ENCODE measurements around the gene NCOA7.
"Not testable (repeated sequence)": the region's sequence is repeated elsewhere in the genome, so short reads cannot be mapped to it uniquely, and the experiment has no call there.

Gene NCOA7

GRCh38 chr6:125930765-125931418 is 140.1 kb downstream of the NCOA7 start:
- Mint-ChIP-seq H3K27ac (no peak overlapping the region), H3K27me3 (no peaks in the 10 kb centered on the region), H3K4me3 (no peak overlapping the region), H3K36me3 (ENCODE audit: low read depth) (peaks cover 47% of the 10 kb centered on the region), H3K9me3 (no peaks in the 10 kb centered on the region), H3K4me1 (ENCODE audit: low read depth) (peaks cover 20% of the 10 kb centered on the region)

GRCh38 chr6:125931733-125932450 is 141.1 kb downstream of the NCOA7 start:
- Mint-ChIP-seq H3K4me3 (no peak overlapping the region), H3K4me1 (ENCODE audit: low read depth) (peaks cover 14% of the 10 kb centered on the region), H3K27ac (peak overlapping the region; percentile 51), H3K9me3 (no peaks in the 10 kb centered on the region), H3K36me3 (ENCODE audit: low read depth) (peaks cover 40% of the 10 kb centered on the region), H3K27me3 (no peaks in the 10 kb centered on the region)

- peaks cover 14% of the 10 kb centered on the region for H3K4me1 Mint-ChIP-seq (ENCODE audit: low read depth)
- H3K27me3 Mint-ChIP-seq, result no peaks in the 10 kb centered on the region
- H3K27ac Mint-ChIP-seq, result peak overlapping the region; percentile 51
- H3K36me3 Mint-ChIP-seq (ENCODE audit: low read depth), result peaks cover 35% of the 10 kb centered on the region
- no peaks in the 10 kb centered on the region for H3K9me3 Mint-ChIP-seq
- no peak overlapping the region for H3K4me3 Mint-ChIP-seq
Observed at GRCh38 chr6:125932451-125932795, 141.7 kb downstream of the NCOA7 start.

- H3K27ac Mint-ChIP-seq, H3K9me3 Mint-ChIP-seq, H3K27me3 Mint-ChIP-seq, H3K4me3 Mint-ChIP-seq: not testable (repeated sequence)
- Mint-ChIP-seq H3K36me3 (ENCODE audit: low read depth) (peaks cover 15% of the 10 kb centered on the region), H3K4me1 (ENCODE audit: low read depth) (peaks cover 14% of the 10 kb centered on the region)
Observed at GRCh38 chr6:125935520-125935919, 144.8 kb downstream of the NCOA7 start.

GRCh38 chr6:125939026-125939425 is 148.3 kb downstream of the NCOA7 start:
- H3K4me3 Mint-ChIP-seq, result no peak overlapping the region
- H3K27me3 Mint-ChIP-seq, result peaks cover 18% of the 10 kb centered on the region
- peaks cover 6% of the 10 kb centered on the region for H3K4me1 Mint-ChIP-seq (ENCODE audit: low read depth)
- H3K36me3 Mint-ChIP-seq (ENCODE audit: low read depth), result no peaks in the 10 kb centered on the region
- H3K9me3 Mint-ChIP-seq, result no peaks in the 10 kb centered on the region
- no peak overlapping the region for H3K27ac Mint-ChIP-seq

GRCh38 chr6:125939791-125940190 is 149.0 kb downstream of the NCOA7 start:
- H3K36me3 Mint-ChIP-seq (ENCODE audit: low read depth), result no peaks in the 10 kb centered on the region
- H3K9me3 Mint-ChIP-seq, result no peaks in the 10 kb centered on the region
- H3K27ac Mint-ChIP-seq, result no peak overlapping the region
- H3K4me3 Mint-ChIP-seq, result no peak overlapping the region
- H3K27me3 Mint-ChIP-seq, result peaks cover 18% of the 10 kb centered on the region
- peaks cover 11% of the 10 kb centered on the region for H3K4me1 Mint-ChIP-seq (ENCODE audit: low read depth)

- Mint-ChIP-seq H3K9me3 (no peaks in the 10 kb centered on the region), H3K27ac (no peak overlapping the region), H3K36me3 (ENCODE audit: low read depth) (no peaks in the 10 kb centered on the region), H3K27me3 (peaks cover 18% of the 10 kb centered on the region), H3K4me1 (ENCODE audit: low read depth) (peaks cover 11% of the 10 kb centered on the region), H3K4me3 (no peak overlapping the region)
Observed at GRCh38 chr6:125940247-125941041, 149.7 kb downstream of the NCOA7 start.

GRCh38 chr6:125942672-125943527 is 152.1 kb downstream of the NCOA7 start:
- Mint-ChIP-seq H3K9me3 (no peaks in the 10 kb centered on the region), H3K27ac (no peak overlapping the region), H3K36me3 (ENCODE audit: low read depth) (no peaks in the 10 kb centered on the region), H3K27me3 (peaks cover 18% of the 10 kb centered on the region), H3K4me1 (ENCODE audit: low read depth) (peaks cover 11% of the 10 kb centered on the region), H3K4me3 (no peak overlapping the region)

GRCh38 chr6:125943528-125944433 is 153.0 kb downstream of the NCOA7 start:
- no peaks in the 10 kb centered on the region for H3K36me3 Mint-ChIP-seq (ENCODE audit: low read depth)
- H3K27me3 Mint-ChIP-seq, result peaks cover 18% of the 10 kb centered on the region
- no peak overlapping the region for H3K4me3 Mint-ChIP-seq
- no peaks in the 10 kb centered on the region for H3K9me3 Mint-ChIP-seq
- peaks cover 11% of the 10 kb centered on the region for H3K4me1 Mint-ChIP-seq (ENCODE audit: low read depth)
- no peak overlapping the region for H3K27ac Mint-ChIP-seq

GRCh38 chr6:125944434-125944816 is 153.7 kb downstream of the NCOA7 start:
- H3K4me3 Mint-ChIP-seq, result no peak overlapping the region
- H3K27me3 Mint-ChIP-seq, result peaks cover 15% of the 10 kb centered on the region
- no peak overlapping the region for H3K27ac Mint-ChIP-seq
- H3K4me1 Mint-ChIP-seq (ENCODE audit: low read depth), result peaks cover 11% of the 10 kb centered on the region
- no peaks in the 10 kb centered on the region for H3K9me3 Mint-ChIP-seq
- H3K36me3 Mint-ChIP-seq (ENCODE audit: low read depth), result no peaks in the 10 kb centered on the region

- peaks cover 11% of the 10 kb centered on the region for H3K4me1 Mint-ChIP-seq (ENCODE audit: low read depth)
- H3K4me3 Mint-ChIP-seq, result no peak overlapping the region
- H3K27ac Mint-ChIP-seq, result no peak overlapping the region
- no peaks in the 10 kb centered on the region for H3K9me3 Mint-ChIP-seq
- H3K27me3 Mint-ChIP-seq, result peaks cover 11% of the 10 kb centered on the region
- no peaks in the 10 kb centered on the region for H3K36me3 Mint-ChIP-seq (ENCODE audit: low read depth)
Observed at GRCh38 chr6:125944896-125945295, 154.1 kb downstream of the NCOA7 start.

- Mint-ChIP-seq H3K9me3 (no peaks in the 10 kb centered on the region), H3K27me3 (peaks cover 10% of the 10 kb centered on the region), H3K27ac (no peak overlapping the region), H3K36me3 (ENCODE audit: low read depth) (no peaks in the 10 kb centered on the region), H3K4me3 (no peak overlapping the region), H3K4me1 (ENCODE audit: low read depth) (peaks cover 11% of the 10 kb centered on the region)
Observed at GRCh38 chr6:125945378-125946141, 154.8 kb downstream of the NCOA7 start.

GRCh38 chr6:125947615-125948014 is 156.9 kb downstream of the NCOA7 start:
- no peaks in the 10 kb centered on the region for H3K9me3 Mint-ChIP-seq
- no peak overlapping the region for H3K27ac Mint-ChIP-seq
- H3K27me3 Mint-ChIP-seq, result peaks cover 7% of the 10 kb centered on the region
- H3K36me3 Mint-ChIP-seq (ENCODE audit: low read depth), result no peaks in the 10 kb centered on the region
- H3K4me1 Mint-ChIP-seq (ENCODE audit: low read depth), result peaks cover 11% of the 10 kb centered on the region
- H3K4me3 Mint-ChIP-seq, result no peak overlapping the region

All from stimulated activated naive CD8-positive, alpha-beta T cell treated with anti-CD3 and anti-CD28 coated beads, Interleukin-15, Interleukin-2, amounts not matched to agents 100 ng/mL and 50 ng/mL, for 24 hours (primary cell).